ENCODE data around the gene ROR2.

DNA sequence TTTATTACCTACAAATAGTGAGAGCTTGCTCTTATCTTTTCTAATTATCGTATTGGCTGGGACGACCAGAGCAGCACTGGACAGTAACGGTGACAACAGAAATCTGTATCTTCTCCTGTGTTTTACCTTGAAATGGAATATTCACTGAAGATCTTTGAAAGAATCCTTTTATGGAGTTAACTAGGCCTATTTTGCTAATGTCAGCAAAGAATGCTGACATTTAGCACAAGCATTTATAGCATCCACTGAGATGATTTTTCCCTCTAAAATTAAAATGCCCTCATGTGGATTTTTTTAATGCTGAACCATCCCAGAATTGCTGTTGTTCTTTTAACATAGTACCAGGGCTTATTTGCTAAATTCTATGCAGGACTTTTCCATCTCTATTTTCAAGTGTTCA lies 59.4 kb downstream of the ROR2 start:
- no peak for TF ChIP-seq EP300 (IDR thresholded peaks at IDR 0.05; ENCODE audit: borderline replicate concordance)
- no peak for TF ChIP-seq CEBPB (IDR thresholded peaks at IDR 0.05)
- TF ChIP-seq FOXM1 (IDR thresholded peaks at IDR 0.05; ENCODE audit: borderline replicate concordance, low read depth) = no peak
- TF ChIP-seq NFIC (IDR thresholded peaks at IDR 0.05) = no peak
- no peak for TF ChIP-seq EGR1 (IDR thresholded peaks at IDR 0.05)

All from Ishikawa (cell line).